K562 (cell line): Measurements from ENCODE around the gene C19orf85. TPM values are rescaled to one million over a fixed set of nuclear protein-coding genes. Genes with fewer than 3 reads are reported as not detected.

ENCODE experiments used
- ATAC-seq: fragments of 200-7000 bp; cut with Tn5 transposase; 3 replicates; pipeline ENCODE4 v1.9.1; 2020; ENCODE audit warnings: moderate library complexity
- BruUV-seq: library from RNA; stranded (reverse); fragments of 400-500 nt; replicated peaks from 2 replicates; lab custom pipeline; 2021; lab: Mats Ljungman, UMichigan
- CTCF ChIA-PET: fragments of 300-600 bp; formaldehyde crosslinking; extraction: SDS; loops from one replicate; lab custom pipeline; 2021; ENCODE audit warnings: low intra/inter-chr PET ratio; lab: Yijun Ruan, JAX
- POLR2A ChIA-PET: fragments of 300-600, 350-650 bp; sonication (Branson Sonifier 250); formaldehyde crosslinking; extraction: SDS; loops from one replicate; lab custom pipeline; 2021; ENCODE audit warnings: antibody characterized with exemption, inconsistent platforms; lab: Yijun Ruan, JAX
- DNase-seq, 4 experiments: peaks; one replicate each; pipeline versions ENCODE4 v3.0.0 to v3.0.0-alpha.2; 2011 to 2018; ENCODE audit warnings: low spot score in 3 of 4, mixed read lengths in 3 of 4; ENCODE audit errors: extremely low read depth in 1 of 4
- FAIRE-seq: peaks from 2 replicates; lab custom pipeline; 2011; peaks lifted over from hg19 to GRCh38; lab: Jason Lieb, UNC
- H2AFZ ChIP-seq: 2 replicates; pipeline ENCODE4 v1.6.0; 2011; ENCODE audit warnings: low read depth, low read length, control low read depth, inconsistent platforms
- H3K27ac ChIP-seq: fragments of 200-600 bp; 3 replicates; pipeline ENCODE4 v1.8.0; 2011; ENCODE audit warnings: low read depth, mild to moderate bottlenecking, control low read depth, inconsistent platforms, low read length, moderate library complexity, mixed read lengths; ENCODE audit errors: extremely low read depth
- H3K27me3 ChIP-seq, 2 experiments: fragments of 300-600 bp in 1 of 2; 2 replicates in 1 of 2; 3 replicates in 1 of 2; pipeline versions ENCODE4 v1.6.0 to v1.8.0; 2011; ENCODE audit warnings: inconsistent platforms in 2 of 2, low read length in 2 of 2, mild to moderate bottlenecking in 1 of 2, mixed read lengths in 1 of 2, moderate library complexity in 1 of 2; ENCODE audit not compliant: control insufficient read depth in 2 of 2, insufficient read depth in 2 of 2
- H3K36me3 ChIP-seq: fragments of 300-600 bp; 3 replicates; pipeline ENCODE4 v1.8.0; 2011; ENCODE audit warnings: mild to moderate bottlenecking, low read length, inconsistent platforms; ENCODE audit not compliant: control insufficient read depth, insufficient read depth
- H3K4me1 ChIP-seq, 2 experiments: fragments of 200-600 bp in 1 of 2; replicated peaks in 1 of 2; 2 replicates in 1 of 2; 3 replicates in 1 of 2; pipeline versions ENCODE4 v1.5.1 to v1.8.0; 2011; ENCODE audit warnings: inconsistent platforms in 2 of 2, low read length in 2 of 2, mild to moderate bottlenecking in 1 of 2, mixed read lengths in 1 of 2, moderate library complexity in 1 of 2; ENCODE audit not compliant: control insufficient read depth in 2 of 2, insufficient read depth in 2 of 2
- H3K4me2 ChIP-seq: 2 replicates; pipeline ENCODE4 v1.6.1; 2011; ENCODE audit warnings: low read length, control low read depth, inconsistent platforms, mixed read lengths; ENCODE audit not compliant: insufficient read depth
- H3K4me3 ChIP-seq: fragments of 200-600 bp; sonication (generic), shearing (Covaris generic); 2 replicates; pipeline ENCODE4 v1.5.1; 2016; ENCODE audit warnings: control low read depth, inconsistent platforms
- H3K79me2 ChIP-seq: fragments of 200-600 bp; 3 replicates; pipeline ENCODE4 v1.8.0; 2011; ENCODE audit warnings: low read length, inconsistent platforms; ENCODE audit not compliant: control insufficient read depth, insufficient read depth
- H3K9ac ChIP-seq, 2 experiments: 2 replicates each; pipeline versions ENCODE4 v1.6.0 to v1.6.1; 2011; ENCODE audit warnings: low read depth in 2 of 2, low read length in 2 of 2, control low read depth in 1 of 2, inconsistent platforms in 1 of 2, mild to moderate bottlenecking in 1 of 2, mixed read lengths in 1 of 2; ENCODE audit not compliant: insufficient read depth in 1 of 2
- H3K9me1 ChIP-seq: one replicate; pipeline ENCODE4 v1.6.0; 2011; ENCODE audit warnings: inconsistent platforms, mild to moderate bottlenecking, low read length, moderate library complexity; ENCODE audit not compliant: control insufficient read depth, insufficient read depth
- H3K9me3 ChIP-seq: replicated peaks from 2 replicates; pipeline ENCODE4 v1.5.1; 2011; ENCODE audit warnings: low read depth, low read length, inconsistent platforms; ENCODE audit not compliant: control insufficient read depth, insufficient read depth
- H4K20me1 ChIP-seq: replicated peaks from 2 replicates; pipeline ENCODE4 v1.6.1; 2011; ENCODE audit warnings: low read length, inconsistent platforms, mixed read lengths; ENCODE audit not compliant: control insufficient read depth, insufficient read depth
- BCOR ChIP-seq: fragments of 450-650 bp; IDR thresholded peaks from 2 replicates; pipeline ENCODE4 v1.6.1; 2016
- HMG20B ChIP-seq: fragments of 250-450 bp; sonication (Bioruptor Pico); IDR thresholded peaks from 2 replicates; pipeline ENCODE4 v1.5.0; 2021; ENCODE audit warnings: mild to moderate bottlenecking
- PHB2 ChIP-seq: fragments of 450-650 bp; IDR thresholded peaks from 2 replicates; pipeline ENCODE4 v1.6.1; 2017; ENCODE audit warnings: low read depth
- ZNF121 ChIP-seq: sonication (generic); formaldehyde crosslinking; conservative IDR thresholded peaks from 2 replicates; pipeline ENCODE4 v1.8.0; 2022; ENCODE audit warnings: missing genetic modification reagents
- ZNF766 ChIP-seq: fragments of 200-800 bp; sonication (Bioruptor generic); conservative IDR thresholded peaks from 2 replicates; pipeline ENCODE4 v1.6.1; 2016; ENCODE audit warnings: missing genetic modification characterization, missing compliant biosample characterization
- WGBS: fragments of 100-300 bp; shearing (Covaris generic); methylation state at CpG from one replicate; pipeline ENCODE4 v1.1.6; 2016; ENCODE audit warnings: low coverage, mixed read lengths; ENCODE audit not compliant: insufficient coverage; ENCODE audit errors: missing lambda C conversion rate; 5-methylcytosine and 5-hydroxymethylcytosine counted together
- in situ Hi-C: fragments of 300-500 bp; cut with MboI; formaldehyde crosslinking; loops from 4 replicates; pipeline ENCODE4 v1.15.0; 2018; ENCODE audit warnings: inconsistent platforms, mixed read lengths
- intact Hi-C: fragments of 100-400 bp; cut with micrococcal nuclease; formaldehyde crosslinking; loops from 2 replicates; pipeline ENCODE4 v1.14.2; 2022
- polyA plus RNA-seq, 8 experiments: library from polyadenylated mRNA; depleted of rRNA in 4 of 8; stranded (reverse) in 5 of 8; unstranded in 3 of 8; fragments of >200 nt; fragmentation: Nextera tagmentation in 2 of 8; fragmentation: Illumina TruSeq in 1 of 8; extraction: Ambion mirVana in 2 of 8; extraction: Trizol in 1 of 8; gene quantifications; 2 replicates each; pipeline versions ENCODE4 v1.2.1 to v1.2.3, GENCODE V29; 2011 to 2014; ENCODE audit warnings: inconsistent platforms in 1 of 8, missing spikeins in 1 of 8
- total RNA-seq, 7 experiments: library from RNA; depleted of rRNA in 6 of 7; stranded (reverse); fragments of >200 nt in 6 of 7; fragmentation: Illumina TruSeq in 2 of 7; extraction: Trizol in 2 of 7; gene quantifications; 2 replicates each; pipeline versions ENCODE4 v1.2.1 to v1.2.3, GENCODE V29; 2011 to 2021; ENCODE audit warnings: low replicate concordance in 1 of 7
- TF ChIP-seq, protein P1 (sequence below): fragments of 200-800 bp; sonication (Bioruptor generic); IDR thresholded peaks from 2 replicates; pipeline ENCODE4 v1.6.1; 2016; ENCODE audit warnings: missing genetic modification characterization, missing compliant biosample characterization
- TF ChIP-seq, protein P2 (sequence below): IDR thresholded peaks from 2 replicates; pipeline ENCODE4 v1.6.1; 2016; ENCODE audit warnings: missing genetic modification characterization, missing compliant biosample characterization

C19orf85 gene
- total and polyA plus RNA-seq, 9 of the 15 experiments (the other 6 are each of a cell fraction or from before 2014, with no cell fraction given): not detected

DNA sequence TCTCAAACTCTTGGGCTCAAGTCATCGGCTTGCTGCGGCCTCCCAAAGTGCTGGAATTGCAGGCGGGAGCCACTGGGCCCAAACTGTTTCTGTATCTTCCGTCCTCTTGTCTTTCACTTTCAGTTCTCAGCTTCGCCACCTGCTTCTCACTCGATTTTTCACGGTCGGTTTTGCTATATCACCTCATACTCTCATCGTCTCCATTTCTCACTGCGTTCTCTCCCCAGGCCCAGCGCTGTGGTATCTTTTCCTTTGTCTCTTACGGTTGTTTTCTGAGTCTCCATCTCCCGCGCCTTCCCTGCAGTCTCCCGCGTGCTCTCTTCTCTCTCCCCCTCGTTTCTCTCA, 38.6 kb upstream of the C19orf85 start (continued):
- TF ChIP-seq, protein P1, sequence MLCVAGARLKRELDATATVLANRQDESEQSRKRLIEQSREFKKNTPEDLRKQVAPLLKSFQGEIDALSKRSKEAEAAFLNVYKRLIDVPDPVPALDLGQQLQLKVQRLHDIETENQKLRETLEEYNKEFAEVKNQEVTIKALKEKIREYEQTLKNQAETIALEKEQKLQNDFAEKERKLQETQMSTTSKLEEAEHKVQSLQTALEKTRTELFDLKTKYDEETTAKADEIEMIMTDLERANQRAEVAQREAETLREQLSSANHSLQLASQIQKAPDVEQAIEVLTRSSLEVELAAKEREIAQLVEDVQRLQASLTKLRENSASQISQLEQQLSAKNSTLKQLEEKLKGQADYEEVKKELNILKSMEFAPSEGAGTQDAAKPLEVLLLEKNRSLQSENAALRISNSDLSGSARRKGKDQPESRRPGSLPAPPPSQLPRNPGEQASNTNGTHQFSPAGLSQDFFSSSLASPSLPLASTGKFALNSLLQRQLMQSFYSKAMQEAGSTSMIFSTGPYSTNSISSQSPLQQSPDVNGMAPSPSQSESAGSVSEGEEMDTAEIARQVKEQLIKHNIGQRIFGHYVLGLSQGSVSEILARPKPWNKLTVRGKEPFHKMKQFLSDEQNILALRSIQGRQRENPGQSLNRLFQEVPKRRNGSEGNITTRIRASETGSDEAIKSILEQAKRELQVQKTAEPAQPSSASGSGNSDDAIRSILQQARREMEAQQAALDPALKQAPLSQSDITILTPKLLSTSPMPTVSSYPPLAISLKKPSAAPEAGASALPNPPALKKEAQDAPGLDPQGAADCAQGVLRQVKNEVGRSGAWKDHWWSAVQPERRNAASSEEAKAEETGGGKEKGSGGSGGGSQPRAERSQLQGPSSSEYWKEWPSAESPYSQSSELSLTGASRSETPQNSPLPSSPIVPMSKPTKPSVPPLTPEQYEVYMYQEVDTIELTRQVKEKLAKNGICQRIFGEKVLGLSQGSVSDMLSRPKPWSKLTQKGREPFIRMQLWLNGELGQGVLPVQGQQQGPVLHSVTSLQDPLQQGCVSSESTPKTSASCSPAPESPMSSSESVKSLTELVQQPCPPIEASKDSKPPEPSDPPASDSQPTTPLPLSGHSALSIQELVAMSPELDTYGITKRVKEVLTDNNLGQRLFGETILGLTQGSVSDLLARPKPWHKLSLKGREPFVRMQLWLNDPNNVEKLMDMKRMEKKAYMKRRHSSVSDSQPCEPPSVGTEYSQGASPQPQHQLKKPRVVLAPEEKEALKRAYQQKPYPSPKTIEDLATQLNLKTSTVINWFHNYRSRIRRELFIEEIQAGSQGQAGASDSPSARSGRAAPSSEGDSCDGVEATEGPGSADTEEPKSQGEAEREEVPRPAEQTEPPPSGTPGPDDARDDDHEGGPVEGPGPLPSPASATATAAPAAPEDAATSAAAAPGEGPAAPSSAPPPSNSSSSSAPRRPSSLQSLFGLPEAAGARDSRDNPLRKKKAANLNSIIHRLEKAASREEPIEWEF: 0 out of 2 replicates have a peak, but pooled peaks have one; percentile 11
- 0 out of 2 replicates have a peak, but pooled peaks have one; percentile 1 for TF ChIP-seq ZNF766 (CRISPR knock-in tag)
- TF ChIP-seq, all 486 proteins: peak for 5

DNA sequence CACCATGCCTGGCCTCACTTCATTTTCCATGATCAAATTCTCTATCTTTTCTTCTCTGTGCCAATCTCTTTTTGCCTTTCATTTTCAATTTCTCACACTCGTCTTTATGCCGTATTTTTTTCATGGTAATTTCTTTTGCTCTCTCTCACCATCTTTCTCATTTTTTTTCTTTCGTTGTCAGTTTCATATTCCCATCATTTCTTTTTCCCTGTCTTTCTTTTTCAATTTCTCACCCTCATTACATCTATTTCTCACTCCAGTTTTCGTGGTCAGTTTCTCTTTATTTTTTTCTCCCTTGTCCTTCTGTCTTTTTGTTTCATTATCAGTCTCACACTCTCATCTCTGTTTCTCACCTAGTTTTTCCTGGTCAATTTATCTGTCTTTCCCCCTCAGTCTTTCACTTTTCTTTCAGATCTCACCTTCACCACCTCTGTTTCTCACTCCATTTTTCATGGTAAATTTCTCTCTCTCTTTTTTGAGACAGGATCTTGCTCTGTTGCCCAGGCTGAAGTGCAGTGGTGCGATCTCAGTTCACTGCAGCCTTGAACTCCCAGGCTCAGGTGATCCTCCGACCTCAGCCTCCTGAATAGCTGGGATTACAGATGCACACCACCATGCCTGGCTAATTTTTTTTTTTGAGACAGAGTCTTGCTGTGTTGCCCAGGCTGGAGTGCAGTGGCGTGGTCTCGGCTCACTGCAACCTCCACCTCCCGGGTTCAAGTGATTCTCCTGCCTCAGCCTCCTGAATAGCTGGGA, 37.8 kb upstream of the C19orf85 start:
- Histone ChIP-seq H3K4me3 (no peak overlapping the region), H3K9ac (no peak overlapping the region), H3K27me3 (no peaks in the 10 kb centered on the region; a peak in 1 of 5 replicates), H3K79me2 (no peaks in the 10 kb centered on the region), H3K4me1 (peaks cover 4 to 22% of the 10 kb centered on the region in 2 experiments; a peak in 4 of 5 replicates), H3K36me3 (no peaks in the 10 kb centered on the region), H3K27ac (no peak overlapping the region), H3K9me1 (no peaks in the 10 kb centered on the region), H3K9me3 (no peaks in the 10 kb centered on the region; the same call in 1 of the 2 replicates), H3K4me2 (no peak overlapping the region), H4K20me1 (no peaks in the 10 kb centered on the region), H2AFZ (no peak overlapping the region)
- ATAC-seq (no peak), DNase-seq (no peak), FAIRE-seq (no peak)
- in situ Hi-C loops (no loop called here), intact Hi-C loops (loop anchor here (10.0 kb wide), 1 partner anchor 348 kb away; the partner anchor contains the start of gene TNNI3)
- TF ChIP-seq, protein P2, sequence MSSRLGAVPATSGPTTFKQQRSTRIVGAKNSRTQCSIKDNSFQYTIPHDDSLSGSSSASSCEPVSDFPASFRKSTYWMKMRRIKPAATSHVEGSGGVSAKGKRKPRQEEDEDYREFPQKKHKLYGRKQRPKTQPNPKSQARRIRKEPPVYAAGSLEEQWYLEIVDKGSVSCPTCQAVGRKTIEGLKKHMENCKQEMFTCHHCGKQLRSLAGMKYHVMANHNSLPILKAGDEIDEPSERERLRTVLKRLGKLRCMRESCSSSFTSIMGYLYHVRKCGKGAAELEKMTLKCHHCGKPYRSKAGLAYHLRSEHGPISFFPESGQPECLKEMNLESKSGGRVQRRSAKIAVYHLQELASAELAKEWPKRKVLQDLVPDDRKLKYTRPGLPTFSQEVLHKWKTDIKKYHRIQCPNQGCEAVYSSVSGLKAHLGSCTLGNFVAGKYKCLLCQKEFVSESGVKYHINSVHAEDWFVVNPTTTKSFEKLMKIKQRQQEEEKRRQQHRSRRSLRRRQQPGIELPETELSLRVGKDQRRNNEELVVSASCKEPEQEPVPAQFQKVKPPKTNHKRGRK: peak; percentile 38; the same call in 1 of the 2 replicates
- TF ChIP-seq PHB2: no peak
- TF ChIP-seq ZNF121 (CRISPR knock-in tag): peak; percentile 80
- peak; percentile 34; the same call in 1 of the 2 replicates for TF ChIP-seq BCOR
- TF ChIP-seq HMG20B (CRISPR knock-in tag): no peak
- ChIA-PET CTCF (interaction anchor here (1.1 kb wide), 1 partner anchor 357 kb away, joined by 3 read pairs; no protein-coding TSS in a partner anchor), POLR2A (interaction anchor here (0.6 to 1.8 kb wide), 4 partner anchors 15 to 96 kb away, joined by 3 to 5 read pairs (median 4); partner anchors contain the start of gene UBE2S)
- WGBS: 61% methylated on average over 5 of the region's 9 CpGs
- BruUV-seq: no TSS peak
